ENCODE data around the gene MEX3D. TPM values are rescaled to one million over a fixed set of nuclear protein-coding genes. Genes with fewer than 3 reads are reported as not detected.
A peak's percentile ranks its signal among the peaks of the same experiment; 100 is the strongest.

Gene MEX3D
- polyA plus RNA-seq = 0.13 TPM

DNA sequence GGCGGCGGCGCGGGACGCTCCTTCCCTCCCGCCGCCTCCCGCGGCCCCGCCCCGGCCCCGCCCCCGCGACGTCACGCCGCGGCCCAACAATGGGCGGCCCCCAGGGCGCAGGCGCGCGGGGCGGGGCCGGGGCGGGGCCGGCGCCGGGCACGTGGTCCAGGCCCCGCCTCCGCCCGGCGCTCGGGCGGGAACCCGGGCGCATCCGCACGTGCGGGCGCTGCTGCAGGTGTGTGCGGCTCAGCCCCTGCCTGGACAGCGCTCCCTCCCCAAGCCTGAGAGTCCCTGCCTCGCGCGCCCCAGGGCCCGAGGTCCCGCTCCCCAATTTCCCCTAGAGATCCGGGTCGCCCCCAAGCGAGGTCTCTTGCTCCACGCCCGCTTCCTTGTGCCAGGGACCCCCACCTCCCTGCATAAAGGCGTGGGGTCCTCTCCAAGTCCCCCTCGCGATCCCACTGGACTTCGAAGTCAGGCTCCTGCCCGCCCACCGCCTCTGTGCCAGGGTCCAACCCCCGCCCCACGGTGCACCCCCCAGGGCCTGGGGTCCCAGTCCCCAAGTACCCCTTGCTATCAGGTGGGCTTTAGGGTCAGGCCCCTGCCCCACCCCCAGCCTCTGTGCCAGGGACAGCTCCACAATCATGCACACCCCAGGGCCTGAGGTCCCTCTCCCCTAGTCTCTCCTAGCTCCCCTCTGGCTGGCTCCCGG, at the start of gene MEX3D:
MEX3D (minus strand) TSS at position 6 of the 700 bp plus-strand sequence. CDS start 267 bp downstream, outside the sequence.
- Mint-ChIP-seq H3K4me3 (peak within 1 kb of the TSS in 3 of 4 donors; percentile 60 to 85 (median 63)), H3K36me3 (no peaks in the 10 kb centered on the region)

DNA sequence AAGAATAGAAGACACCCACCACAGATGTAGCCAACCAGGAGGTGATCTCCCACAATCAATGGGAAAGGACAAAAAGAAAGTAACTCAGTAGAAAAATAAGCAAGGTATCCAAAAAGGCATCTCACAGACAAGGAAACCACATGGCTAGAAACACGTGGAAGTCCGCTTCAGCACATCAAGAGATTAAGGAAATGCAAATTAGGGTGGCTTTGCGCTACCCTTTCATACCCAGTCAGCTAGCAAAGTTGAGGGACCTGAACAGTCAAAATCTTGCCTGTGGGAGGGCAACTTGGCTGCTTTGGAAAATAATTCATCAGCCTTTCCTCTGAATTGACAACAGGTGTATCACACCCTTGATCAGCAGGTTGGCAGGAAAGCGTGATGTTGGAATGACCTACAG, 48.8 kb upstream of the MEX3D start:
- peaks cover 14 to 21% (median 18%) of the 10 kb centered on the region in 3 donors for H3K4me1 Mint-ChIP-seq
- peak overlapping the region; percentile 14 to 77 (median 75) for H3K27ac Mint-ChIP-seq
- H3K9me3 Mint-ChIP-seq = no peaks in the 10 kb centered on the region
- H3K4me3 Mint-ChIP-seq = peak overlapping the region in 2 of 4 donors; percentile 27 to 85
- H3K36me3 Mint-ChIP-seq = peaks cover 1% of the 10 kb centered on the region
- no peaks in the 10 kb centered on the region for H3K27me3 Mint-ChIP-seq

More for the DNA sequence above, at the start of gene MEX3D:
- Mint-ChIP-seq H3K27ac (no peak within 1 kb of the TSS), H3K27me3 (peaks cover 3% of the 10 kb centered on the region), H3K4me1 (peaks cover 0 to 2% (median 0%) of the 10 kb centered on the region in 3 donors), H3K9me3 (no peaks in the 10 kb centered on the region)

DNA sequence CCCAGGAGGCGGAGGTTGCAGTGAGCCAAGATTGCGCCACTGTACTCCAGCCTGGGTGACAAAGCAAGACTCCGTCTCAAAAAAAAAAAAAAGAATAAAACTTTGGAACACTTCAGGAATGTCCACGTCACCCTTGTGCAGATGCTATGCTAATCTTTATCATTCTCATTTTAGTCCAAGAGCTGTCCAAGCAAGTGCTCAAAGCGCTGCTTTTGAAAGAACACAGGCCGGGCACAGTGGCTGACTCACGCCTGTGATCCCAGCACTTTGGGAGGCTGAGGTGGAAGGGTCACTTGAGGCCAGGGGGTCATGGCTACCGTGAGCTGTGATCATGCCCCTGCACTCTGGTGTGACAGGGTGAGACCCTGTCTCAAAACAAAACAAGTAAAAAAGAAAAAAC, 48.3 kb upstream of the MEX3D start:
- Mint-ChIP-seq H3K27ac (peak overlapping the region in 1 of 3 donors; percentile 75), H3K27me3 (no peaks in the 10 kb centered on the region), H3K4me1 (peaks cover 14 to 21% (median 20%) of the 10 kb centered on the region in 3 donors), H3K4me3 (peak overlapping the region in 1 of 4 donors; percentile 27), H3K9me3 (no peaks in the 10 kb centered on the region), H3K36me3 (peaks cover 1% of the 10 kb centered on the region)

DNA sequence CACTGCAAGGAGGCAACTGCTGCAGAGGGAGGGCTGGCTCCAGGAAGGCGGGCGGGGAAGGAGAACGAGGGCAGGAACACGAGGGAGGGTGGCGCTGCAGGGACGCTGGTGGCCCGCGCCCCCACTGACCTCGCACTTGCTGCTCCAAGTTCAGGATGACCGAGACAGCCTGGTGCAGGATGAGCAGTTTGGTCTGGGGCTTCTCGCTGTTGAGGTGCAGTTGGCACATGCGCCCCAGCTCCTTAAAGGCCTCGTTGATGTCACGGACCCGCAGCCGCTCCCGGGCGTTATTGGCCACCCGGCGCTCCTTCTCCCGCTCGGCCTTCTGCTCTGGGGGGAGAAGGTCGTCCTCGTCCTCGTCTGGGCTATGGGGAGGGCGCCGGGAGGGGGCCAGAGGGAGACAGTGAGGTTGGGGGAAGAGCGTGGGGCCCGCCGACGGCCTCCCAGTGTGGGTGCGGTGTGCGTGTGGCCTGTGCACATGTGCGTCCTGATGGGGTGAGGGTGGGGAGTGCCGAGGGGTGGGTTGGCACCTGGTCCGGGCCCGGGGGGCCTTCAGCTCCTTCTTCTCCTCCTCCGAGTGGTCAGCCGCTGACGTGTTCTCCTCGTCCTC, 47.1 kb upstream of the MEX3D start:
- Mint-ChIP-seq H3K36me3 (peaks cover 4% of the 10 kb centered on the region), H3K9me3 (no peaks in the 10 kb centered on the region), H3K4me1 (peaks cover 14 to 23% (median 21%) of the 10 kb centered on the region in 3 donors), H3K27ac (no peak overlapping the region), H3K27me3 (no peaks in the 10 kb centered on the region), H3K4me3 (no peak overlapping the region)

DNA sequence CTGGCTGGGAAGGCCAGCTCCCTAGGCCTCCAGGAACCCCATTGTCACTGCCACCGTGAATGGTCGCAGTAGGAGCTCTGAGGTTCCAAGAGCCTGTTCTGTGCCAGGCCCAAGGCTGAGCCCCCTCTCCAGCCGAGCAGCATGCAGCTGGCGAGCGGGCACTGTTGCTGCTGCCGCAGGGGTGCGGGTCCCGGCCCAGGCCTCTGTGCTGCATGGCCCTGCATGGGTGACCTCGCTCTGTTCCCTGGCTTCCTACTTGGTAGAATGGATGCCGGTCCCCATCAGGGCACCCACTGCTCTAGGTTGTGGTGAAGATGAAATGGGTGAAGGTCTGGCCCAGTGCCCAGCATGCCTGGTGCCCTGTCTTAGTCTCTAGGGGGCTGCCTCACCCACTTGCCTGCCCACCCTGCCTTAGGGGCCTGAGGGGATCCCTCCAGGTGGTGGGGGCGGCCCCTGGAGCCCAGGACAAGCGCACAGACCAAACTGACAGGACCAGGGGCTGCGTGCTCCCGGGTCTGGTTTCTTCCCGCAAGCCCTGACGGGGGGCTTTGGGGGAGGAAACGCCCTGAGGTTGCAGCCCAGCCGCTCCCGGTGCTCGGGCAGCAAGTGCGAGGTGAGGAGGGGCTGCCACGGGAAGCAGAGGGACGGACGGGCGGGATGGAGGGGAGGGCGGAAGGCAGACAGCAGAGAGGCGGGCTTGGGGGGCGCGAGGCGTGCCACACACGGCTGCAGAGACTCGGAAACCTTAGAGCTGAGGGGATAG, 45.9 kb upstream of the MEX3D start:
- no peak overlapping the region for H3K27ac Mint-ChIP-seq
- H3K4me1 Mint-ChIP-seq = peaks cover 14 to 27% (median 24%) of the 10 kb centered on the region in 3 donors
- H3K36me3 Mint-ChIP-seq = peaks cover 4% of the 10 kb centered on the region

DNA sequence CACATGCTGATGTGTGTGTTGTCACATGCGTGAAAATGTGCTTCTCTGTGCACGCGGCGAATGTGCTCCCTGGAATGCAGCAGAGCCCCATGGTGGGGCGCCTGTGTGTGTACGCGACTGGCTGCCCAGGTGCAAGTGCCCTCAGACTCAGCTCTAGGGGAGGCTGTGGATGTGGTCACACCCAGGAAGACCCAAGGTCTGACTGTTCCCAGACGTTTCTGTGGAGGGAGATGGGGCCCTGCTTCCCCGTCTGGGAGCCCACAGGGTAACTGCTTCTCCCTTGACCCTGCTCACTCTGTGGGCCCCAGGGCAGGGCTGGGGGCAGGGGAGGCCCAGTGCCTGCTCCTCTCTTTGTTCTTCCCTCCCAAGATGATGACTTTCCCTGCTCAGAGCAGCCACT, 45.0 kb upstream of the MEX3D start:
- Mint-ChIP-seq H3K4me1 (peaks cover 9 to 30% (median 26%) of the 10 kb centered on the region in 3 donors), H3K27me3 (no peaks in the 10 kb centered on the region), H3K9me3 (no peaks in the 10 kb centered on the region), H3K27ac (no peak overlapping the region), H3K4me3 (no peak overlapping the region), H3K36me3 (peaks cover 4% of the 10 kb centered on the region)

More for the DNA sequence above, 45.9 kb upstream of the MEX3D start:
- Mint-ChIP-seq H3K9me3 (no peaks in the 10 kb centered on the region), H3K4me3 (no peak overlapping the region), H3K27me3 (no peaks in the 10 kb centered on the region)

DNA sequence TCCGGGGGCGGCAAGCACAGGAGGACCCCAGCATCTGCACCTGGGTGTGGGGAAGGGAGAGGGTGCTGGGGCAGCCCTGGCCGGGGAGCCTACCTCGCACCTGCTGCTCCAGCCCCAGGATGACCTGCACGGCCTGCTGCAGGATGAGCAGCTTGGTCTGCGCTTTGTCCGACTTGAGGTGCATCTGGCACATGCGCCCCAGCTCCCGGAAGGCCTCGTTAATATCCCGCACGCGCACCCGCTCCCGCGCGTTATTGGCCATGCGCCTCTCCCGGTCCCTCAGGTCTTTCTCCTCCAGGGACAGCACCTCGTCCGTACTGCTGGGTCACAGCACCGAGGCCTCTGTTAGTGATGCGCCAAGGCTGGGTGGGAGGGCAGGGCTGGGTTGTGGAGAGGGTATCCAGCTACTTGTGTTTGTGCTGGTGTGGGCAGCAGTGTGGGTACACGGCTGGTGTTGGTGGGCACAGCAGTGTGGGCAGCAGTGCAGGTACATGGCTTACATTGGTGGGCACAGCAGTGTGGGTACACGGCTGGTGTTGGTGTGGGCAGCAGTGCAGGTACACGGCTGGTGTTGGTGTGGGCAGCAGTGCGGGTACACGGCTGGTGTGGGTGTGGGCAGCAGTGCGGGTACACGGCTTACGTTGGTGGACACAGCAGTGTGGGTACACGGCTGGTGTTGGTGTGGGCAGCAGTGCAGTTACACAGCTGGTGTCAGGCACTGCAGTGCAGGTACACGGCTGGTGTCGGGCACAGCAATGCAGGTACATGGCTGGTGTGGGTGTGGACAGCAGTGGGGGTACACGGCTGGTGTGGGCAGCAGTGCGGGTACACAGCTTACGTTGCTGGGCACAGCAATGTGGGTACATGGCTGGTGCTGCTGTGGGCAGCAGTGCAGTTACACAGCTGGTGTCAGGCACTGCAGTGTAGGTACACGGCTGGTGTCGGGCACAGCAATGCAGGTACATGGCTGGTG, 44.3 kb upstream of the MEX3D start:
- peaks cover 4% of the 10 kb centered on the region for H3K36me3 Mint-ChIP-seq
- no peaks in the 10 kb centered on the region for H3K27me3 Mint-ChIP-seq
- H3K4me3 Mint-ChIP-seq = no peak overlapping the region
- H3K4me1 Mint-ChIP-seq = peaks cover 7 to 28% (median 22%) of the 10 kb centered on the region in 3 donors
- H3K9me3 Mint-ChIP-seq = no peaks in the 10 kb centered on the region
- no peak overlapping the region for H3K27ac Mint-ChIP-seq

DNA sequence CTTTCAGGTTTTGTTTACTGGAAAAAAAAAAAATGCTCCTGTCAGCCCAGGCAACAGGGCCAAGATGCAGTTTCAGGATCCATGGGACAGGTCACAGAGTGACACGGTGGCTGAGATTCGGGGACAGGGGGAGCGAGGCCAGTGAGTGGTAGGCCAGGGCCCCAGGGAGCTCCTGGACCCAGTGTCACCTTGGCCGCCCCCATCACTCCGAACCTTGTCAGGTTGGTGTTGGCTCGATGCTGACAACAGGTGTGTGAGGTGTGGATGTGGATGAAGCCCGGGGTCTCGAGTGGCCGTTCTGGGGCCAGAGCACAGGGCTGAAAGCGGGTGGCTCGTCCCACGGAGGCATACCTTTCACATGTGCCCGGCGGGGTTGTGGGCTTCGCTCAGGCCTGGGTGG, 43.2 kb upstream of the MEX3D start:
- Mint-ChIP-seq H3K36me3 (peaks cover 4% of the 10 kb centered on the region), H3K9me3 (no peaks in the 10 kb centered on the region), H3K27me3 (no peaks in the 10 kb centered on the region), H3K4me1 (peaks cover 0 to 19% (median 16%) of the 10 kb centered on the region in 3 donors), H3K4me3 (peak overlapping the region in 1 of 4 donors; percentile 7), H3K27ac (peak overlapping the region in 1 of 3 donors; percentile 52)

DNA sequence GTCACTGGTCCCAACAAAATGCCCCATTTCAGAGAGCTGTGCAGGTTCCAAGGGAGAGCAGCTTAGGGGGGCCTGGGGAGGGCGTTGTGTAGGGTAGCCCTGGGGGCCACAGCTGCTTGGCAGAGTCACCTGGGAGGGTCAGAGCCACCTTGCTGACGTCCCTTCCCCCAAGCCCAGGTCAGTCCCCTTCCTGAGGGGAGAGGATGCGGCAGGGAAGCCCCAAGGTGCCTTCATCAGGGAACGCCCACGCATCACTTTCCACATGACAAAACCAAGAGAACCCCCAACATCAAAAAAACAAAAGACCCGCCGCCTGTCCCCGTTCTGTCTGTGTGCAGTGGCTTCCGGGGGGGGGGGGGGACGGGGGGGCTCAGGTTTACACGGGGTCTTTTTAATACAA, 42.5 kb upstream of the MEX3D start:
- Mint-ChIP-seq H3K4me3 (no peak overlapping the region), H3K27ac (no peak overlapping the region), H3K9me3 (no peaks in the 10 kb centered on the region), H3K36me3 (peaks cover 2% of the 10 kb centered on the region), H3K4me1 (peaks cover 6 to 23% (median 20%) of the 10 kb centered on the region in 3 donors), H3K27me3 (no peaks in the 10 kb centered on the region)

DNA sequence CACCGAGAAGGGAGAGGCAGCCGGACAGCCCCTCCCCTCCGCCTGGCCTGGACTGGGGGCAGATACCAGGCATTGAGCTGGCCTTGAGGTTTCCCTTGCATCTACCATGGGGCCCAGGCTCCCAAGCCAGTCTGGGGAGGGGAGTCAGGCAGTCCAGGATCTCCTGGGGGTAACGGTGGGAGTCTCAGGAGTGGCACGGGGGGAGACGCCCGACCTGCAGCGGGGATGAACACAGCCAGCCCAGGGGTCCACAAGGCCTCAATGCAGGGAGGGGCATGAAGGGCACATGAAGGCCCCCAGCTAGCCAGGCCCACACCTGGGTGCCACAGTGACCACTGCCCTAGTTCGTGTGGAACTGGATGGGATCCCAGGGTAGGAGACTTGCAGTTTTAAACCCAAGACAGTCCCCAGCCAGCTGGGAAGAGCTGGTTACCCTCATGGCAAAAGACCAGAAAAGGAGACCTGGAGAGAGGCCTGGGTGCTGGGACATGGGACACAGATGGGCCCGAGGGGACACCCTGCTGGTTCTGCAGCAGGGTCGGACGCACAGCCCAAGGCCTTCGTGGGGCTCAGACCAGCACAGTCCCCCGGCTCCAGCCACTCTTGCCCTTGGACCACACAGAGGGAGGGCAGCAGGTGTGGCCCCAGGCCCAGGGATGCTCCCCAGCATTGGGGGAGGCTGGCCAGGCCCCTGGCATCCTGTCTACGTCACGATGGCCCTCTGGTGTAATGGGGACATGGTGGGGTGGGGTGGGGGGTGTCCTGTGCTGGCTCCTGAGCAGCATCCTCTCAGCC, 41.8 kb upstream of the MEX3D start:
- Mint-ChIP-seq H3K4me3 (no peak overlapping the region), H3K36me3 (peaks cover 2% of the 10 kb centered on the region), H3K9me3 (no peaks in the 10 kb centered on the region), H3K27ac (peak overlapping the region in 2 of 3 donors; percentile 76 to 90), H3K4me1 (peaks cover 9 to 24% (median 22%) of the 10 kb centered on the region in 3 donors), H3K27me3 (no peaks in the 10 kb centered on the region)

DNA sequence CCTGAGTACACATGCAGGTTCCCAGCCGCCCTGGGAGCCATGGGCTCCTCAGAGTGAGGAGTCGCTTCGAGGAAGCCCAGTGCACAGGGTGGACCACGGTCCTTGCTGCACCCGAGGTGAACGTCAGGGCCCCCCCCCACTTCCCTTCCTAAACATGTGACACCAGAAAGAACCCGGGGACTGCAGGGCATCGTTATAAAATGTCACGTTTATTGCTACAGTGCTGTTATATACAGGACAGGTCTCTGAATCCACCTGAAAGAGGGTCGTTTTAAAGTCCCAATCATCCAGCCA, 40.9 kb upstream of the MEX3D start:
- Mint-ChIP-seq H3K27me3 (no peaks in the 10 kb centered on the region), H3K9me3 (no peaks in the 10 kb centered on the region), H3K4me1 (peaks cover 9 to 26% (median 25%) of the 10 kb centered on the region in 3 donors), H3K36me3 (peaks cover 2% of the 10 kb centered on the region), H3K4me3 (peak overlapping the region in 2 of 4 donors; percentile 60 to 99), H3K27ac (peak overlapping the region in 2 of 3 donors; percentile 76 to 90)

DNA sequence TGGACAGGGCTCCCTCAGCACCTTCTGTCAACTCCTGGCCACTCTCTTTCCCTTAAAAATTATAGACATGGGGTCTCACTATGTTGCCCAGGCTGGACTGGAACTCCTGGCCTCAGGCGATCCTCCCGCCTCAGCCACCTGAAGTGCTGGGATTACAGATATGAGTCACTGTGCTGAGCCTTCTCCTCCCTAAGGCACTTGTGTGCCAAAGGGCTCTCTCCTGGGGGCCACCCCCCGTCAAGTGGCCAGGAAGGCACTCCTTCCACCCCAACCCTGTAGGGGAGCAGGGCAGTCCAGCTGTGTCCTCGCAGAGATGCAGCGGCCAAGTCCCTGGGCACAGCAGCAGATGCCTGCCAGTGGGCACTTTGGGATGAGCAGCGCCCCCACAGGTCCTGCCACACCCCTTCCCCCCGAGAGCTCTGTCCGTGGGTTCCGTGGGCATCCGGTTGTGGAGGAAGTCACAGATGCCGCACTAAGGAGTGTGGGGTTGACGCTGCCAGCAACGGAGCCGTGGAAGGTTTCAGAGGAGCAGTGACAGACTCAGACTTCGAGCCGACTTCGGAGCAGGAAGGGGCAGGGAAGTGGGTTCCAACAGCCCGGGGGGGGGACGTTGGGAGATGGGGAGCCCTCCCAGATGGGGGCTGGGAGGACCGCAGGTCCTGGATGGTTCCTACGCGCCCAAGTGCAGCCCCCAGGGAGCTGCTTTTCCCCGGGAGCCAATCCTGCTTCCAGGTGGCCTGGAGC, 40.4 kb upstream of the MEX3D start:
- peaks cover 9 to 30% (median 26%) of the 10 kb centered on the region in 3 donors for H3K4me1 Mint-ChIP-seq
- peak overlapping the region in 1 of 3 donors; percentile 90 for H3K27ac Mint-ChIP-seq
- peaks cover 2% of the 10 kb centered on the region for H3K36me3 Mint-ChIP-seq
- no peaks in the 10 kb centered on the region for H3K9me3 Mint-ChIP-seq
- H3K4me3 Mint-ChIP-seq = peak overlapping the region in 3 of 4 donors; percentile 9 to 99 (median 78)
- no peaks in the 10 kb centered on the region for H3K27me3 Mint-ChIP-seq

DNA sequence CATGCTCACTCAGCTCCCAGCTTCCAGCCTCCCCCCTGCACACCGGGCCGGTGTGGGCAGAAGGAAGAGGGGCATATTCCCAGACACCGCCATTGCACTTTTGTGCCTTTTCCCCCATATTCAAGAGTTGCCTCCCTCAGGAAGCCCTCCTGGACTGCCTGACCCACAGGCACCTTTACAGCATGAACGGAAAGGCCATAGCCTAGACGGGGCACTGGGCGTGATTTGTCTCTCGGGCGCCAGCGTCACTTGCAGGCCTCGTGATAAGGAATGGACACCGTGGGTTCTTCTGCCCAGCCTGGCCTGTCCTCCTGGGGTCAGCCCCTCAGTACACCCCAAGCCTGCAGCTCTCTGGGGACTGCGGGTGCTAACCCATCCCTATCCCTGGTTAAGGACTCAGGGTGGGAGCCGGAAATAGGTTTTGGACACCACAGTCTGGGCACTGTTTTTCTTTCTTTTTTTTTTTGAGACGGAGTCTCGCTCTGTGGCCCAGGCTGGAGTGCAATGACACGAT, 38.1 kb upstream of the MEX3D start:
- Mint-ChIP-seq H3K4me1 (peaks cover 13 to 30% (median 28%) of the 10 kb centered on the region in 3 donors), H3K36me3 (peaks cover under 1% of the 10 kb centered on the region)

More for the DNA sequence above, 38.1 kb upstream of the MEX3D start:
- Mint-ChIP-seq H3K27ac (peak overlapping the region; percentile 96 to 99 (median 99)), H3K27me3 (no peaks in the 10 kb centered on the region), H3K4me3 (peak overlapping the region; percentile 96 to 100 (median 99)), H3K9me3 (no peaks in the 10 kb centered on the region)
